Activated CD8-positive, alpha-beta memory T cell treated with anti-CD3 and anti-CD28 coated beads, Interleukin-2, amount 50 U/mL, for 24 hours (primary cell): Measurements from ENCODE around the gene NOTCH2.

Source experiments
- DNase-seq: peaks from one replicate; pipeline ENCODE4 v3.0.0-alpha.2; 2020; ENCODE audit errors: extremely low read depth

The NOTCH2 gene

DNA sequence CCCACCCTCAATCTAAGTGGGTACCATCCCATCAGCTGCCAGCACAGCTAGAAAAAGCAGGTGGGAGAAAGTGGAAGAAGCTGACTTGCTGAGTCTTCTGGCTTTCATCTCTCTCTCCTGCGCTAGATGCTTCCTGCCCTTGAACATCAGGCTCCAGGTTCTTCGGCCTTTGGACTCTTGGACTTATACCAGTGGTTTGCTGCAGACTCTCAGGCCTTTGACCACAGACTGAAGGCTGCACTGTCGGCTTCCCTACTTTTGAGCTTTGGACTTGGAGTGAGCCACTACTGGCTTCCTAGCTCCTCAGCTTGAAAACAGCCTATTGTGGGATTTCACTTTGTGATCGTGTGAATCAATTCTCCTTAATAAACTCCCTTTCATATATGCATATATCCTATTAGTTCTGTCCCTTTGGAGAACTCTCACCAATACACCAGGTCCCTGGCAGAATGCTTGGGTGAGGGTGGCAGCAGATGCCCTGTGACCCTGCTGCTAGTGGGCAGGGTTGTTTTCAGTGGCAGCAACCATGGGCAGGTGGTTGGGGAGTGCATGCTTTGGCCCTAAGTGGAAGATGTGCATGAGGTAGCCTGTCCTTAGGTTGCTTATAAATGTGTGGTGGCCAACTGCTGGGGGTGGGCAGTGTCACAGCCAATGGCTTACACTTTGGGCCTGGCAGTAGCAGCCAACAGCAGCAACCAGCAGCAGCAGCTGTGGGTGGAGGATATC is 162.4 kb downstream of the NOTCH2 start:
- no peak for DNase-seq

DNA sequence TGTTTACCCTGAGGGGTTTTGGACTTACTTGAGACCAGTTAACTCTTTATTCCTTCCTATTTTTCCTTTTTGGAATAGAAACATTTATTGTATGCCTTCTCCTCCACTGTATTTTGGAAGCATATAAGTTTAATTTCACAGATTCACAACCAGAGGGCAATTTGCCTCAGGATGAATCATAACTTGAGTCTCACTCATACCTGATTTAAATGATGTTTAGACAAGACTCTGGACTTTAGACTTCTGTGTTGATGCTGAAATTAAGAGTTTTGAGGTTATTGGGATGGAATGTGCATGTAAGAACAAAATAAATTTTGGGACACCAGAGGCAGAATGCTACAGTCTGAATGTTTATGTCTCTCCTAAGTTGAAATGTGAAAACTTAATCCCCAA is 166.0 kb downstream of the NOTCH2 start:
- DNase-seq, result no peak

DNA sequence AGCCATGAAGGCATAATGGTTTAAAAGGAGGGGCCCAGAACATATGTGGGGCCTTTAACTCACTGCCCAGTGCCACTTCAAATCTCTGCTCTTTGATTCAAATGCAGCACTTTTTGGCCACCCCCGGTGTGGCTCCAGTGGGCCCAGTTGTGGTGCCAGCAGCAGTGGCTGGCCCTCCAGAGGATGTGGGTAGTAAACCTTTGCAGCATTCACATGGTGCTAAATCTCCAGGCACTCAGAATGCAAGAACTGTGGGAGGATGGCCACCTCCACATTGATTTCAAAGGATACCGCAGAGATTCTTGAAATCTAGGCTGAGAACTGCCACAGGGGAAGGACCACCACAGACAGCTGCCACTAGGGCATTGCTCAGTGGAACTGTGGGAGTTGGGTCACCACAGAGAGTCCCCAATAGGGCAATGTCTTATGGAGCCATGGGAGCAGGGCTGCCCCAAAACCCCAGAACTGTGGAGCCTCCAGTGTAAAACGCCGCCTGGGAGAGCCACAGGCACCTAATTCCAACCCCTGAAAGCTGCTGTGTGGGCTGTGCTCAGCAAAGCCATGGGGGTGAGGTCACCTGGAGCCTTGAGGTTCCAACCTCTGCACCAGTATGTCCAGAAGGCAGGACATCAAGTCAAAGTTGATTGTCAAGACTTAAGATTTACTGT is 166.6 kb downstream of the NOTCH2 start:
- no peak for DNase-seq

DNA sequence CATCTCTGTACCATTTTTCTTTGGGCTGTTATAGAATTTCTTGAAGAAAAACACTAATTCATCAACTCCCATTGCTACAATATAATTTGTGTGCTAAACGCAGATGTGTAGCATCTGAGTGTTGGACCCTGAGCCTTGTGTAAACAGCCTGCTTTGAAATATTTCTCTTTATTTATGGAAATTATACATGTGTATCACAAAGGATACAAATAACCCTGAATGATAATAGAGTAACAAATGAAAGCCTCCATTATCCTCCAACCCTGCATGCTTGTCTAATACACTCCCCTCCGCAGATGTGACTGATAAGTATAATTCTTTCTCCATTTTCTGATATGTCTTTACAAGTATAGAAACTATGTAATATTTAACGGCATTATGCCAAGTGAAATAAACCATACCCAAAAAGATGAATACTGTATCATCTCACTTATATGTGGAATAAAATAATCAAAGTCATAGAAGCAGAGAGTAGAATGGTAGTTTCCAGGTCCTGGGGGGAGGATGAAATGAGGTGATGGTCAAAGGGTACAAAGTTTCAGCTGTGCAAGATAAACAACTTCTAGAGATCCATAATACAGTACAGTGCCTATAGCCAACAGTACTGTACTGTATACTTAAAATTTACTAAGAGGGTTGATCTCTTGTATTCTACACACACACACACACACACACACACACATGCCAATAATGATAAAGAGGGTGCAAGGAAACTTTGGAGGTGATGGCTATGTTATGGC is 170.3 kb downstream of the NOTCH2 start:
- no peak for DNase-seq

DNA sequence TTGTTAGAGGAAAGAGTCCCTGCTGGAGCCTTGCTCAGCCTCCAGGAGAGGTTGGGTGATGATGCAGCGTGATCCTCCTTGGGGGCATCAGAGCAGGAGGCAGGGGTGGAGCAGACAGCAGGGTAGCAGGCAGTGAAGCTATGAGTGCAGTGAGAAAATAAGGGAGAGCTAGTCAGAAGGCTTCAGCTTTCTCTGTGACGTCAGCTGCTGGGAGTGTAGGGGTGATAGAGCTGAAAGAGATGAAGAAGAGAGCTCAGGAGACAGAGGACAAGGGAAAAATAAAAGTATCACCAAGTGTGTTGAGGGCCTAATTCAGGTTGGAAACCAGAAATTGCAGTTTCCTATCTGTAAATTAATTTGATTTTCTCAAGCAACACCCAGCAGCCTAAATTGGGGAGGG is 170.9 kb downstream of the NOTCH2 start:
- DNase-seq, result no peak

DNA sequence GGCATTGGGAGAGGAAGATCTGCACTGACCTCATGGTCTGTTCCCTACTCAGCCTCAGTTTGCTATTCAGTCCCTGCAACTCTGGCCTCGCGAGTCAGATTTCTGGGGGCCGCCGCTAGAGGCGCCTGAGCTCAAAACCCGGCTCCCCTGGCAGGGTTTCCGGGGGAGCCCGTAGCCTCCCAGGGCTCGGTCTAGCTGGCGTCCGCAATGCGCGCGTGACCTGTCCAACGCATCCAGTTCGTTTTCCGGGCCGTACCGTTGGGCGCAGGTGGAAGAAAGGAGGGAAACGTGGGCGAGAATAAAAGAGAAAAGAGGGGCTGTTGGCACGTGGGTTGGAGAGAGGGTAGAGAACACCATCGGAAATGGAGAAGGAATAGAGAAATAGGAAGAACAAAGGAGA is 173.2 kb downstream of the NOTCH2 start, which contains the start of gene ADAM30:
Gene ADAM30 (minus strand): TSS at position 213 of the 400 bp plus-strand sequence. CDS start 179 bp downstream, at position 34.
- no peak for DNase-seq

DNA sequence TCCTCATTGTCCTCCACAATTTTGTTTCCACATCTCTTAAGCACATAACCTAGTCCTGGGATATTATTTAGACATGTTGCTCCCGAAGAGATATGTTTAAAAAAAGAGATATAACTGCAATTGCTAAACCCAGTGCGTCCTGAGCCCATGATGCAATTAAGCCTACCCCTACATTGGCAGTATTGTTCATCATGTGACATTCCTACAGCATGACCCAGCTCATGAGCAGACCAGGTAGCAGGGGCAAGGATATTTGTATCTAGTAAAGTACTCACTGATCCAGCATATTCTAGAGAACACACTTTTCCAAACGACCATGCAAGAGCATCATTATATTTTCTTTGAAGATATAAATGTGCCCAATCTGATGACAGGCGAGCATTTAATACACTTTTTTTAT is 174.4 kb downstream of the NOTCH2 start:
- DNase-seq, result no peak

DNA sequence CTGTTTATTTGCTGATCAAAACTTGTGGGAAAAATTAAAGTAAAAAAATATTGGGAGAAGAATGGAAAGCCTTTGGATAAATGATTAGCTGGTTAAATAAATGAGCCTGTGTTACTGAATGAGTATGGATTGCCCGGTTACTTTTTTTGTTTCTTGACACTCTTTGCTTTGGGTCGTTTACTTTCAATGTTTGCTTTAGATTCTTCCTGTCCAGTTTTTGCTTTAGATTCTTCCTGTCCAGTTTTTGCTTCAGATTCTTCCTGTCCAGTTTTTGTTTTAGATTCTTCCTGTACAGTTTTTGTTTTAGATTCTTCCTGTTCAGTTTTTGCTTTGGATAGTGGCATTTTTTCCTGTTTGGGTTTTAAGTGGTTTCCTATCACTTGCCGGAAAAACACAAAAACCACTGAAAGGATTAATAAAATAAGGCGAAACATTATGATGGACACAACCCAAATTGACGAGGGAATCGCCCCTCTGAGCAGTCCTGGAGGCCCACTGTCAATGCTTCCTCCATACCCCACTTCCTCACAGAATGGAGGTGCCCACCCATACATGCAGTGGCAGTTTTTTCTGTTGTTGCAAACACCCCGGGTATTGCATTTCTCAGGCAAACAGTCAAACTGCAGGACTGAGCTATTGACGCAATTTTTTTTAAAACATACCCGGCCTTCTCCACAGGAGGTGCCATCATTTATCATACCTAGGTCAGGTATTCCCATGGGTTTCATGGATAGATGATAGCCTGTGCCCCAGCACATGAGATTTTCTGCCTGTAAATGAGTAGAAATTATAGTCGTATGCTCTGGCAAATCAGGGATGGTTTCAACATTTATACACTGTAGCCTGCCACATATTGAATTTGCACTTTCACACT is 175.4 kb downstream of the NOTCH2 start:
- no peak for DNase-seq

DNA sequence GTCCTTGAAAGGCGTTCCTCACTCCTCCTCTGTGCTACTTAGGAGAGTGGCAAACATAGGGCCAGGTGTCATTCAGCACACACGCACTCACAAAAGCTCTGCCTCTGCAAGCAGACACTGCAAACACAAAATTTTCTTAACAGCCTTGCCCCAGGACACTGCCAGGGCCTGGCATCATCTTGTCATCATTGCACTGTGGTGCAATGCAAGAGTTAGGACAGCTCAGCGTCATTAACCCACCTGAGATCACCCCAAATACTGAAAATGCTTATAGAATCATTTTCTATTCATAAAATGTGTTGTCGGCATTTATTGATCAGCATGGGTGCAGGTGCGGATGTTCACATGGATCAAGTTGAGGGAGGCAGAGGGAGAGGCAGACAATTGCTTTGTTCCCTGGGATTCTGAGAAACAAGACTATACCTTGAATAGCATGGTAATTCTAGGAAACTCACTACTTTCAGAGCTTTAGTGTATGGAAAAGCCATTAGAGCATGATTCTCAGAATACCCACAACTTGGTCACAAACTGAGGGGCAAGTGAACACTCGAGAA is 176.1 kb downstream of the NOTCH2 start:
- DNase-seq, result no peak

DNA sequence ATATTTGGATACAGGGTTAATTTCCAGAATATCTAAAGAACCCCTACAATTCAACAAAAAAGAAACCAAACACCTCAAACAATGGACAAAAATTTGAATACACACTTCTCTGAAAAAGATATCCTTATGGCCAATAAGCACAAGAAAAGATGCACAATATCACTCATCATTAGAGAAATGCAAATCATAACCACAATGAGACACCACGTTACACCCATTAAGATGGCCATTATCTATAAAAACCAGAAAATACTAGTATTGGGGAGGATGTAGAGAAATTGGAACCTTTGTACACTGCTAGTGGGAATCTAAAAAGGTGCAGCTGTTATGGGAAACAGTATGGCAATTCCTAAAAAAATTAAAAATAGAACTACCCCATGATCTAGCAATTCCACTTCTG is 178.1 kb downstream of the NOTCH2 start:
- no peak for DNase-seq

DNA sequence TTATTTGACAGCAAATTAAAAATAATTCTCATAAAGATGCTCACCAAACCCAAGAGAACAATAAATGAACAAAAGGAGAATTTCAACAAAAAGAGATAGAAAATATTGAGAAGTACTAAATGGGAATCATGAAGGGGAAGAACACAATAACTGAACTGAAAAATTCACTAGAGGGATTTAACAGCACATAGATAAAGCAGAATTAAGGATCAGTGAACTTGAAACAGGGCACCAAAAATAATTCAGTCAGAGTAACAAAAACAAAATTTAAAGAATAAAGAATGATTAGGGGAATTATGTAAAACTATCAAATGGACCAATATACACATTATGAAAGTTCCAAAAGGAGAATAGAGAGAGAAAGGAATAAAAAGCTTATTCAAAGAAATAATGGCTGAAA is 181.0 kb downstream of the NOTCH2 start:
- no peak for DNase-seq

DNA sequence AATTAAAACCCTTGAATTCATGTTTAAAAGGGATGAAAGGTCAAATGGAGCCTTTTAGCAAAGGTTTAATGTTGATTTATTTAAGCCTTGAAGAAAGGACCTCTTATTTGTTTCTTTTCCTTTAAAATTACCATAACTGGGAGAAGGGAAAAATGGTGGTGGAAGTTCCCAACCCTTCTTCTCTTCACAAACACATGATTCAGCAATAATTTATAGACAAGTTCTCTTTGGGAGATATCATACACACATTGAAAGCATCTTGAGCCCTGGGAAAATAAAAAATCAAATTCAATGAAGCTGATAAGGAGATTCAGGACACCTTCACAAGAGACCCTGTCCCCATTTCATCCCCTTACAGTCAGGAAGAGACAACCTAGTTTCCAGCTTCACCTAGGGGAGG is 182.0 kb downstream of the NOTCH2 start:
- DNase-seq, result no peak

DNA sequence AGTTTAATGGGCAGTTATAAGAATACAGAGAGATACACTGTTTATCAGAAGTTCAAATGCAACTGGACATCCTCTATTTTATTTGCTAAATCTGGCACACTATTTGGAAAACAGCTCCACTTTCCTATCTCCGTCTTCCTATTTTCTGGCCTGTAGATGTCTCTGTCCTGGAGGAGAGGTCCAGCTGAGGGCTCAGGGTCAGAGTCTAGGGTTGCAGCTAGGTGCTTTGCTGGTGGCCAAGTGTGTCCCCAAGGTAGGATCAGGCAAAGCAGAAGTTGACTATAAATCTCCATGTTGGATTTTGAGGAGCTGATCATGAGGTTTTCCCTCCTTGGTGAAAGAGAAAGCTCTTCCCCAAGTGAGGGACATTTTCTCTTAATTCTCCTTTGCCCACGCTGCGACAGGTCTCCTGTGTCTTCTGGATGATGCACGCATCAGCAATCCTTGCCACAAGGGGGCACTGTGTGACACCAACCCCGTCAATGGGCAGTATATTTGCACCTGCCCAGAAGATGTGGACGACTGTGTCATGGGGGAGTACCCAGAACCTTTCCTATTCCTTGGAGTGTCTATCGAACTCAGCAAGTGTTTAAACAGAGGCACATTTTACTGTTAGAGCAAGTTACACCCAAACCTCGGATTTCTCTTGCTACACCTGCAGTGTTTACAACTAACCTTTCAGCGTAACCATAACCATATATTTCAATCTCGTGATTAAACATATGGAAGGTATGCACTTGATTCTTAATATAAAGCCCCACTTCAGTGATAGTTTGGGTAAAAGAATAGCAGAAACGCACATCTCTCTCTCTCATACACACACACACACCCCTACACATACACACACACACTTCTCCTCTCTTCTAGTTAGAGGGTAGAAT is 183.3 kb downstream of the NOTCH2 start:
- peak; percentile 14 for DNase-seq

DNA sequence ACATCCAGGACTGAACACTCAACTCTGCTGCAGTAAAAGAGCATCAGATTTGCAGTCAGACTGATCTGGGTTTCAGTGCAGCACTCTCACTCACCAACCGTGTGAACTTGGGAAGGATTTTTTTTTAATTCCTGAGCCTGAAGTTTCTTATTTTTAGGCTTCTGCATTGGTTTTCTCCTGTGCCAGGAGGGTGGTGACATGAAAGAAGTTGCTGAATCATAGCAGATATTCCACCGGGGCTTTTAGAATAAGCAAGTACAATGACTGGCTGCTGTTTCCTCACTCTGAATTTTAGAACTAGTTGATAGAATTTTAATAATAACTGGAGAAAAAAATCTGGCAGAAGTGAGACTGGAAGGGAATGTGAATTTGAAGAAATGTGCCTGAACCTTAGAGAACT is 184.8 kb downstream of the NOTCH2 start:
- no peak for DNase-seq

DNA sequence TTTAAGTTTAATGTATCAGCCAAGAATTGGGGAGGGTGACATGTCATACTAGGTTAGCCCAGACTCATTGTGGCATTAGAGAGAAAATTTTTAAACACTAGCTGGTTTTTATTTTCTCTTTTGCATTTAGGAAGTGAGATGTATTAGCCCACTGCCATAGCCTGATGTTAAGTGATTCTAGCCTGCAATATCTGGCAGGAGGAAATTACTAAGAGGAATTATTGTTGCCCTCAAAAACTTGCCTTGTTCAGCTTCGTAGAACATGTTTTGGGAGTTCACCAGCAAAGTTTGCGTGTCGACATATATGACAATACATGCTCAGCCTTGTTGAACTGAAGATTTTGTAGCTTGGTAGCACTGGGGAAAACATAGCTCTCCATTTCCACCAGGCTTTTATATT is 185.6 kb downstream of the NOTCH2 start:
- DNase-seq, result no peak

DNA sequence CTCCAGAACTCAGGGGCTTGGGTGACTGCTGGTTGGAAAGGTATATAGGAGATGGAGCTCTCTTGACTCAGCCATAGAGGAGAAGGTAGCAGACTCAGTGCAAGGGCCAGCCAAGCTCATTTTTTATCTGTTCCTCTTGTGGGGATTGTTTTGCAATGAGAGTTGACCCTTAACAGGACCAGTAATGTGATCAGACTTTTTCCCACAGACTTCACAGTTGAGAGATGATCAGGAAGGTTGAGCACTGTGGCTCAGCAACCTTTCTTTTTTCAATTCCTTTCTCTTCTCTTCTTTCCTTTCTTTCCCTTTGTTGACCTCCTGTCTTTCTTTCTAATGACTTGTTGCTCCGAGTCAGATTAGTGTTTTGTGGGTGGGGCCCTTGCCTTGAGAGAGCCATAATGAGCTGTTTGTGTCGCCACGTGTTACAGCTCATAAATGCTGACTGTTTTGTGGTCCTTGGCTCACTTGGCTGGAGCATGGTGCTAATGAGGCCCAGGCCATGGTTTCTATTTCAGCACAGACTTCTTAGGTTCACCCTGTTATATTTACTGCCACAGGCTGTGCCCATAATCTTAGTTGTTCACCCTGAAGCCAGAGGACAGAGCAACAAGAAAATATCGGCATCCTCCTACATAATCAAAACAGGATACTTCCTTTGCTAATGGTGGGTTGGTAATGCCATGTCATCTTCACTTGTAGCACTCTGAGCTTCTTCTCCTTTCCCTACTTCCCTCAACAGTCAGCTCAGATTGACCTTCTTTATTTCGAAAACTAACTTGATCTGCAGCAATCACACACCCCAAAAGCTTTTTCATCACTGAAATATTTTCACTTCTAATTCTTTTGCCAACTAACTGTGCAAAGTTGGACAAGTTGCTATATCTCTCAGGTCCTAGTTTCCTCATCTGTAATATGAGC is 187.1 kb downstream of the NOTCH2 start:
- no peak for DNase-seq

DNA sequence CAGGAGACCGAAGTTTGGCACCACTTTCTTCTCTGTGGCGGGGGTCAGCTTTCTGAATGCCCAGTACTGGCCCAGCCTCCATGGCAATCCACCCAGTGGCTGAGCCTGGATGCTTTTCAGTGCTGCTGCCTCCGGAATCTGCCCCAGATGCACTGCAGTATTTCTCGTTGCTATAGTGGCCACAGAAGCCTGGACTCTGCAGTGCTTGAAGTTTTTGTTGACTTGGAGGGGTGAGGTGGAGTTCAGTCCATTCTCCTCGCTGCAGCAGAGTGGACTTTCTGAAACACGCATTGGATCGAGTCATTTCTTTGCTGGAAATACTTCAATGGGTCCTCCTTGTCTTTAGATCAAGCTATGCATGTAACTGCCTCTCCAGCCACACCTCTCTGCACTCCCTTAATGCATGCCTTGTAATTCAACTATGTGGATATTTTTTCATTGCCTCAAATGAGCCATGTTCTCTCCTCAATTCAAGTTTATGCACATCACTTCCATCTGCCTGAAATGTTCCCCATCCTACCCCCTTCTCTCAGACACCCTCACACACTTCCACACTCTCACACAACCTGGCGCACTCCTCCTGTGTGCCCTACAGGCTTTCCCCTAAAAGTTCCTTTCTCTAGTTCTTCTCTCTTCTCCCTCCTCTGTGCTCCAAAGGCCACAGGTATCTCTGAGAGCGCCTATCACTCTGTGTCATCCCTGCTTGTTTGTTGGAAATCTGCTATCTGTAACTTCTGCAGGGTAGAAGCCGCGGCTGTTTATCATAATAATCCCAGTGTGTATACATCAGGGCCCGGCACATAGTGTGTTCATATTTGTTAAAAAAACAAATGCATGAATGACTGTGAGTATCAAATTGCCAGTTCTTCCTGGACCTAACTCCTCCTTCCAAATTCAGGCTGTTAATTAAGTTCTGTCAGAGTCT is 189.7 kb downstream of the NOTCH2 start:
- DNase-seq, result no peak

DNA sequence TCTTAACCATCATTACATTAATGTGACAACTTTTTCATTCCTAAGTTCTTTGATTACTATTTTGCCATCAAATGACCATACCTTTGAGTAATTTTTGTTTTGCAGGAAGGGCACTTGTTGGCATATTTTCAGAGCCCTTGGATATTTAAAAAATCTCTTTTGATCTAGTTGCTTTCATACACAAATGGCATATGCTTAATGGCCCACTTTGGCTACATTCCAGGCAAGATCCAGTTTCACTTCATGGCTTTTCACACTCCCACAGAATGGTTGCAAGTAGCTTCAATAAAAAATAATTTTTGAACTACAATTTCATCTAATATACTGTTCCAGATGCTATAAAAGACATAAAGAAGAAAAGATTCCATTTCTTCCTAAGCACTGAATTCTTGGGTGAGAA is 191.3 kb downstream of the NOTCH2 start:
- no peak for DNase-seq
